AG10803 (cell line): ENCODE data around the gene ABCE1.
"Not testable (repeated sequence)": the region's sequence is repeated elsewhere in the genome, so short reads cannot be mapped to it uniquely, and the experiment has no call there.

Experiments used
- DNase-seq: peaks from one replicate; pipeline ENCODE4 v3.0.0; 2010; ENCODE audit warnings: low read depth
- H3K4me3 ChIP-seq: 2 replicates; pipeline ENCODE4 v1.5.1; 2011; ENCODE audit warnings: mild to moderate bottlenecking, low read length, control low read depth
- TF ChIP-seq, protein P1 (sequence below): conservative IDR thresholded peaks from 2 replicates; pipeline ENCODE4 v1.5.1; 2011; ENCODE audit warnings: mild to moderate bottlenecking, low read length, control low read depth, inconsistent platforms

Gene ABCE1

DNA sequence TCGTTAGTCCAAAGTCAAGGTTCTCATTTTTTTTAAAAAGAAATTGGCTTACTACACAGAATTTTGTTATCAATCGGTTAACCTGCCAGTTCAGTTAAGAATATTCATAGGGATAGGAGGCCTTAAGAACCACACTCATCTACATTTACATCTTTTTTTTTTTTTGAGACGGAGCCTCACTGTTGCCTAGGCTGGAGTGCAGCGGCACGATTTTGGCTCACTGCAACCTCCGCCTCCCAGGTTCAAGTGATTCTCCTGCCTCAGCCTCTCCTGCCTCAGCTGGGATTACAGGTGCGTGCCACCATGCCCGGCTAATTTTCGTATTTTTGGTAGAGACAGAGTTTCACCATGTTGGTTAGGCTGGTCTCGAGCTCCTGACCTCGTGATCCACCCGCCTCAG is 33.7 kb downstream of the ABCE1 start:
- no peak for DNase-seq
- H3K4me3 ChIP-seq, result no peak overlapping the region
- TF ChIP-seq, protein P1, sequence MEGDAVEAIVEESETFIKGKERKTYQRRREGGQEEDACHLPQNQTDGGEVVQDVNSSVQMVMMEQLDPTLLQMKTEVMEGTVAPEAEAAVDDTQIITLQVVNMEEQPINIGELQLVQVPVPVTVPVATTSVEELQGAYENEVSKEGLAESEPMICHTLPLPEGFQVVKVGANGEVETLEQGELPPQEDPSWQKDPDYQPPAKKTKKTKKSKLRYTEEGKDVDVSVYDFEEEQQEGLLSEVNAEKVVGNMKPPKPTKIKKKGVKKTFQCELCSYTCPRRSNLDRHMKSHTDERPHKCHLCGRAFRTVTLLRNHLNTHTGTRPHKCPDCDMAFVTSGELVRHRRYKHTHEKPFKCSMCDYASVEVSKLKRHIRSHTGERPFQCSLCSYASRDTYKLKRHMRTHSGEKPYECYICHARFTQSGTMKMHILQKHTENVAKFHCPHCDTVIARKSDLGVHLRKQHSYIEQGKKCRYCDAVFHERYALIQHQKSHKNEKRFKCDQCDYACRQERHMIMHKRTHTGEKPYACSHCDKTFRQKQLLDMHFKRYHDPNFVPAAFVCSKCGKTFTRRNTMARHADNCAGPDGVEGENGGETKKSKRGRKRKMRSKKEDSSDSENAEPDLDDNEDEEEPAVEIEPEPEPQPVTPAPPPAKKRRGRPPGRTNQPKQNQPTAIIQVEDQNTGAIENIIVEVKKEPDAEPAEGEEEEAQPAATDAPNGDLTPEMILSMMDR, result no peak

DNA sequence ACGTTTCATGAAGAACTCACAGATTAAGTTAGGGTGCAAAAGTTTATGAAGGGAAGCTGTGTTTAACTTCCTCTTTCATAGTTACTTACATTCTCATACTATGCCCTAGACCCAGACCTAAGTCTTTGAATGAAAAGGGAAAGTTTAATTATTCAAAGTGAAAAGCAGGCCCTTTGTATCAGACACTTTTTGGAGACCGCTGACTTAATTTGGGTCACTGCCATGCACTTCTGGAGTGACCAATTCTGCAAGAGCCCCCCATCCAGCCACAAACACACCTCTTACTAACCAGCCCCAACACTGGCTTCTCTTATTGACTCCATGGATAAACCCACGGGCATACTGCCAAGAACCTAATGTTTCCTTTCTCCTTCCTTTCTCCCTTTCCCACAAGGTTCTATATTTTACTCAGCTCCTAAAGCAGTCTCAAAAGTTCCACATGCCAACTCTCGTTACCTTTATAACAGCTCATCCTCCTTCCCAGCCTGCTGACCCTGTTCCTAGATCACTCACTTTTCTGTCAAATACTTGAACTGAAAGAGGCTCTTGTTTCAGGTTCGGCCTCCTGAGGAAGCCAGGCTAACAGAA is 34.5 kb downstream of the ABCE1 start:
- peak; percentile 8 for DNase-seq
- TF ChIP-seq, protein P1, result no peak

DNA sequence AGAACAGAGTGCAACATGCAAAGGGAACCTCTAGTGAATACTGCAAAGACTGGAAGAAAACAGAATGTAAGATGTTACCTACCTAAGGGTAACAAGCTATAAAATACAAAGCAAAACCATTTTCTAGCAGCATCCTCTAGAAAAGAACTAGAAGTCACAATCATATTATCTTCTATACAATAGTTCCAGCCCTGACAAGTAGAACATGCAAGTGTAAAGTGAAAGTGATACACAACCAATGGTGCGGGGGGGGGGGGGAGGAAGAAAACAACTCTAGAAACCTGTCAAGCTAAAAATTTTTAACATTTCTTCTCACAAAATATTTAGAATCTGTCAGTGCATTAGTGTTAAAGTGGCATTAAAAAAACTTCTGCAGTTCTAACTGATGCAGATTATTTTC is 38.1 kb downstream of the ABCE1 start:
- H3K4me3 ChIP-seq, DNase-seq: not testable (repeated sequence)

More for the DNA sequence above, 34.5 kb downstream of the ABCE1 start:
- no peak overlapping the region for H3K4me3 ChIP-seq

DNA sequence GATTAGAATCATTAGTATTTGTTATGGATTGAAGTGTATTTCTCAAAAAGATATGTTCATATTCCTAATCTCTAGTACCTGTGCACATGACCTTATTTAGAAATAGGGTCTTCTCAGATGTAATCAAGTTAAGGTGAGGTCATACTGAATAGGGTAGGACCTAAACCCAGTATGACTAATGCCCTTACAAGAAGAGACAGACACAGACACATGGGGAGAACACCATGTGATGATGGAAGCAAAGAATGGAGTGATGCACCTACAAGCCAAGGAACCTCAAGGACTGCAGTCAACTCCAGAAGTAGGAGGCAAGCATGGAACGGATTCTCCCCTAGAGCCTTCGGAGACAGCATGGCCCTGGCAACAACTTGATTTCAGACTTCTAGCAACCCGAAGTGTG is 50.9 kb downstream of the ABCE1 start:
- H3K4me3 ChIP-seq, result no peak overlapping the region
- DNase-seq, result no peak
- TF ChIP-seq, protein P1, result no peak

DNA sequence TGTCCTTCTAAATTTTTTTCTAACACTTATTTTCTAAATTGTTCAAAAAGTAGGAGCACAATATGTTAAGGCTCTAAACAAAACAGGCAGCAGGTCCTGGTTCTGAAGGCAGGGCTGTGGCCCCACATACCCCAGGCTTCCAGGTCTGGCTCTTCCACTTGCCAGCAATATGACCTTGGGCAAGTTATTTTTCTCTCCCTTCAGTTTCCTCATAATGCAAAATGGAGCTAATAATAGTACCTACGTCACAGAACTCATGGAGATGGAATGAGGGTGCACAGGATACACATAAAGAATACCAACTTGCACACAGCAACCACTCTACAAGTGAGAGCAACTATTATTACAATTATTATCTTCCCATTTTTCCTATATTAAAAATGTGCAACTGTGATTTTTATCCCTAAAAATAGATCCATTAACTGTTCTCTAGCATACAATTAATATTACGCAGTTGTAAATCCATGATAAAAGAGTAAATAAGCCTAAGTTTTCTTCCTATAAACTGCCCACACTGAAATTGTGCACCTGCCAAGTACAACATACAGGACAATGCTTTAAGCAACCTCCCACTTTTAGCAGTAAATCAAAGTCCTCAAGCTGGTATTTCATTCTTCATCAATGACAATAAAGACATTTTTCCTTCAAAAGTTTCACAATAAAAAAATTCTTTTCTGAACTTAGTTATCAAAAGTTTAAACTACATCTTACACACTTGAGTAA is 55.2 kb downstream of the ABCE1 start:
- TF ChIP-seq, protein P1, result no peak
- DNase-seq, result no peak
- no peak overlapping the region for H3K4me3 ChIP-seq

DNA sequence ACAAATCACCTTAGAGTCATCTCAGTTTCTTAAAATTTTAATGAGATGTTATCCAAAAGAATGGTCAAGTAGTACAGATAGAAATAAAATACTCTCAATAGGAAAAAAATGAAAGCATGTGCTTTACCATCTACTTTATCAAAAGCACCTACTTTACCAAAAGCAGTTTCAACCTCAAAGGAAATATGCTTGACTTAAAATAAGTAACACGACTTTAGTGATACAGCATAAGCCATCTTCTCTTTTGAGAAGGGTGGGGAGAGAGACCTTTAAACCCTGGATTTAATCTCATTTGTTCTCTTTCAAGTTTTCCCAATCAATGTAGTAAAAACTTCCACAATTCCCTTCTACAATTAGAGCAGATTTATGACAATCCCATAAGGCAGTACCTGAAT is 55.8 kb downstream of the ABCE1 start:
- no peak for DNase-seq
- H3K4me3 ChIP-seq, result no peak overlapping the region
- TF ChIP-seq, protein P1, result no peak

DNA sequence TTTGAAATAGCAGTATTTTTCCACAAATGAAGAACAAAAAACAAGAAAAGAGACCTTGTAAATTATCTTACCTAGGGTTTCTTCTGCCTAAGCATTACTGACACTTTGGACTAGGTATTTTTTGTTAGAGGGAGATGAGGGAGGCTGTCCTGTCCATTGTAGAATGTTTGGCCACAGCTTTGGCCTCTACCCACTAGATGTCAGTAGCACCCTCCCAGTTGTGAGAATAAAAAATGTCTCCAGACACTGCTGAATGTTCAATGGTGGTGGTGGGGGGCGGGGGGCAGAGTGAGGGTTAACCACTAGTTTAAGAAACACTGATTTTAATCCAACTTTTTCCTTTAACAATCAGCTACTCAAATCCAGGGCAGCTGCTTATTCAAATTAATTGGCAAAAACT is 56.5 kb downstream of the ABCE1 start:
- peak; percentile 33 for DNase-seq
- TF ChIP-seq, protein P1, result peak; percentile 63
- no peak overlapping the region for H3K4me3 ChIP-seq
